ENCODE data around the gene EIF3I.

EIF3I gene

DNA sequence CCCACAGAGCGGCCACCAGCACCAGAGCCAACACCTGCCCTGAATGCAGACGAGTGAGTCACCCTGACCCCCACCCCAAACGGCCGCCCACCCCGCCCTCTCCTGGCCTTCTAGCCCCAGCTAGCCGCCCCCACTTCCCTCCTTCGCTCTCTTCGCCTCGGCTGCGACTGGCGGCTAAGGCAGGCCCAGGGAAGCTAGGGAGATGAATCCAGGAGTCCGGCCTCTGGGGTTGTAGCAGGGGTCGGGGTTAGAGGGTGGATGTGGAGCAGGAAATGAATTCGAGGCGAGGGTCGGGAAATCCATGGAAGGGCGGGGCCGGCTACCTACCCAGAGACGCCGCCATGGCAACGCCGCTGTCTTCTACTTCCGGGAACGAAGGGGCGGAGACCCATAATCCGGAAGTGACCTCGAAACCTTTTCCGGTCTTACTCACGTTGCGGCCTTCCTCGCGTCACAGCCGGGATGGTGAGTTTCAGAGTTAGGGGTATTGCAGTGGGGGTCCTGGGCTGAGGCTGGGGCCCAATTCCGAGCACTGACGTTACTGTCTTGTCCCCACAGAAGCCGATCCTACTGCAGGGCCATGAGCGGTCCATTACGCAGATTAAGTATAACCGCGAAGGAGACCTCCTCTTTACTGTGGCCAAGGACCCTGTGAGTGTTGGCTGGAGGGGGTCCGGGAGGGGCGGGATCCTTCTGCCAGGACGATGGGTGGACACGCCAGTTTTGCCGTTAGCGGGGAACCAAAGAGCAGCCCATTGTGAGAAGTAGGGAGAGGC lies at the start of gene EIF3I, which contains the start of gene TMEM234:
EIF3I (plus strand) TSS at position 428 of the 776 bp plus-strand sequence; CDS start at position 463, 35 bp downstream.
TMEM234 (minus strand) TSS at position 374 of the 776 bp plus-strand sequence; CDS start at position 343, 31 bp downstream.
- DNase-seq, result peak; percentile 95

- DNase-seq, result no peak
These were observed 49.5 kb upstream of the EIF3I start for GRCh38 chr1:32172621-32173245.

- no peak for DNase-seq
These were observed 43.6 kb upstream of the EIF3I start for GRCh38 chr1:32178380-32179192.

- DNase-seq, result no peak
These were observed 43.1 kb upstream of the EIF3I start for GRCh38 chr1:32179193-32179442.

GRCh38 chr1:32179443-32180185 lies 42.6 kb upstream of the EIF3I start, which contains the start of gene TXLNA:
Gene TXLNA (plus strand): TSS chr1:32179675. CDS start chr1:32180346, 671 bp downstream.
- DNase-seq, result peak; percentile 97

DNA sequence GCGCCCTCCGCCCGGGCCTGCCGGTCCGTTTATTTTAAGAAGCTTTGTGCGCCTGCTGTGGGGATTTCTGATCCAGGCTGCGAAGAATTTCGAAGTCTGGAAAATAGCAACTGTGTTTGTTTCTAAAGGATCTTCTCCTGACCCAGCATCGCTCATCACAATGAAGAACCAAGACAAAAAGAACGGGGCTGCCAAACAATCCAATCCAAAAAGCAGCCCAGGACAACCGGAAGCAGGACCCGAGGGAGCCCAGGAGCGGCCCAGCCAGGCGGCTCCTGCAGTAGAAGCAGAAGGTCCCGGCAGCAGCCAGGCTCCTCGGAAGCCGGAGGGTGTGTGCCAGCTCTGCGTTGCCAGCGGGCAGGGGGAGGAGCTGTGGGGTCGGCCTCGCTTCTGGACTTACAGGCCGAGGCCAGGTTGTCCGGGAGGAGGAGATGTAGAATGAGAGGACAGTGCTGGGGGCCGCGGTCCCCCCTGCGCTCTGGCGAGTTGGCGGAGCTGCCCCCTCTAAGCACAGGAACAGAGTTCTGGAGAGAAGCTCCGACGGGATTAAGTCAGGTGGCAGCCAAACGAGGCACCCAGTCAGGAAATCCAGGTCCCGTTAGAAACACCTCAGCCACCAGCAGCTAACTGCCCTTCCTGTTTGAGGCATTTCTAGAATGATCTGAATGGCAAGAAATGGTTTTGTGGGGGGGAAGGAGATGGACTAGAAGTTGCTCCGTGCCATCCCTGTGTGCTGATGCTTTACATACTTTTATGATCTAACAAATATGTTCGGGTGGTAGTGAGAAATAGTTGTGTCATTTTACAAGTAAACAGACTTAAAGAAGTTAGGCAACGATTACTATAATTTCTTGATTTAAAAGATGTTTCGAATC lies 41.8 kb upstream of the EIF3I start:
- DNase-seq, result peak; percentile 73

DNA sequence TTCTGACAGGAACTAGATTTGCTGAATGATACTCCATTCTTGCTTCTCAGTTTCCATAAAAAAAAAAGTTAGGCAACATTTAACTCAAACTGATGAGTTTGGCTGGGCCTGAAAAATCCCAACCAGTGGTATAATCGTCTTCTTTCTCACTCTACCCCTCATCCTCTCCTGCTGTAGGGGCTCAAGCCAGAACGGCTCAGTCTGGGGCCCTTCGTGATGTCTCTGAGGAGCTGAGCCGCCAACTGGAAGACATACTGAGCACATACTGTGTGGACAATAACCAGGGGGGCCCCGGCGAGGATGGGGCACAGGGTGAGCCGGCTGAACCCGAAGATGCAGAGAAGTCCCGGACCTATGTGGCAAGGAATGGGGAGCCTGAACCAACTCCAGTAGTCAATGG lies 41.1 kb upstream of the EIF3I start:
- DNase-seq, result no peak

DNA sequence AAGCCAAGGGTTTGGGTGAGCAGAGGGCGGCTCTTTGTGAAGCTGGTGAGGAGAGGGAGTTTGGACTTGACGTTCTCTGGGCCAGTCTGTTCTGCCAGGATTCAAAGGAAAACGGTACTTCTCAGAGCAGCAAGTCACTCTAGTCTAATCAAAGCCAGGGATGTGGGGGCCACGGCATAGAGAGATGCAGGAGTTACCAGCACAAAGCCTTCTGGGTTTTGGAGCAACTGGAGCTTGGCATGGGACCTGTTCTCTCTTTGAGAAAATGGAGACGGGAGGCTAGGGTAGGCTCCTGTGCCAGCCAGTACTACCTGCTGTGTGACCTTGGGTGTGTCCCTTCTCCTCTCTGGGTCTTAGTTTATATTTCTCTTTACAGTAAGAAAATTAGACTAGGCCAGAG lies 40.6 kb upstream of the EIF3I start:
- no peak for DNase-seq

DNA sequence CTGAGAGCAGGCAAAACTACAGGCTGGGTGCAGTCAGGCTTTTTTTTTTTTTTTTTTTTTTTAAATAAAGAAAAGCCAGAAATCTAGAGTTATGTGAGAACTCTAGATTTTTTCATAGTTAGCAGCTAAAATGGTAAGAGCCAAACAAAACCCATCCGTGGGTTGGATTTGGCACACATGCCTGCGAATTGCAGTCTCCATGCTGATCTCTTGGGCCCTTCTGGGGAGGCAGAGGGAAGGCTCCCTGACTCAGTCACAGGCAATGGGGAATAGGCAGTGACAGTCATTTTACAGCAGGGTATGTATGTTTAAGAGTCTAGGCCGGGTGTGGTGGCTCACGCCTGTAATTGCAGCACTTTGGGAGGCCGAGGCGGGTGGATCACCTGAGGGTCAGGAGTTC lies 40.1 kb upstream of the EIF3I start:
- no peak for DNase-seq

DNA sequence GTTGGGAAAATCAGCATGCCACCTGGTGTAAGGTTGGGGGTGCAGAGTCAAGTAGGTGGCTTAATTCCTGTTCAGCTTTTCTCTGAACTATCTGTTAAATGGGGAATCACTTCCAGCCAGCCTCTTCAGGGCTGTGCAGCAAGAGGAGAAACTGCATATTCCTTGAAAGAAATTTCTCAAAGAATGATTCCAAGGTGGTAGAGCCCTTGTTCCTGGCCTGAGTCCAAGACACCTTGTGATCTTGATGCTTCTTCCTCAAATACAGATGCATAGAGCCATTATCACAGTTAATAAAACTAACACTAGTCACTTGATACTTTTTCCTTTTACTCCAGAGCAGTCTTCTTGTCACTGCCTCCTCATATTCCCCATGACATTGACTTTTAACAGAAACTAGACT lies 37.6 kb upstream of the EIF3I start:
- no peak for DNase-seq

DNA sequence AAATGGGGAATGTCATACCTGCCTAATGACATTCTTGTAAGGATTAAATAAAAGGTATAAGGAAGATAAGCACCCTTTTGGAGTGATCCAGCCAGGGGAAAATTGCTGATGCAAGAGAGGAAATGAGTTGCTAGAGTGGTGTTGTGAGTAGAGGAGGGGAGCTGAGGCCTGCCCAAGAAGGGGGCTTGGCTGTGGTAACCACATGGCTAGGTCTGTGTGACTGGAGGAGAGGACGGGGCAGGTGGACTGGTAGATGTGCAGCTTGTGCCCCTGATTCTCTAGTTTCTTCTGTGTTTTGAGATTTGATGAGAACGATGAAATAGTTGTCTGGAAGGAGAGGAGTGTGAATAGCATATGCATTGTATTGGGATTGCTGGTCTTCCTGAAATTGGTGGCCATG lies 36.1 kb upstream of the EIF3I start:
- DNase-seq, result no peak

DNA sequence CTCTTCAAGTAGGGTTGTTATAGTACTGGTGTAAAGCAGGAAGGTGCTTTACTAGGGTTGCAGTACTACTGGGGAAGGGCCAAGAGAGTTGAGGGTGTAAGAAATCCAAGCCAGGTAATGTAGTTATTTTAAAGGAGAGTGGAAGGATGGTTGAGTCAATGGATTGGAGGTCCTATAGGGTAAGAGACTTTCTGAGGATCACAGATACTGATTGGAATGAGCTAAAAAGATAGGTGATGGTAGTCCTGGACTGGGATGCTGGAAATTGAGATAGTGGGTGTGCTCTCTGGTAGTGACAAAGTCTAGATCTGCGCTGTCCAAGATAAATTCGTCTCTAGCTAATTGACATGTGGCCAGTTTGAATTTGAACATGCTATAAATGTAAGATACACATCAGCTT lies 35.7 kb upstream of the EIF3I start:
- no peak for DNase-seq

DNA sequence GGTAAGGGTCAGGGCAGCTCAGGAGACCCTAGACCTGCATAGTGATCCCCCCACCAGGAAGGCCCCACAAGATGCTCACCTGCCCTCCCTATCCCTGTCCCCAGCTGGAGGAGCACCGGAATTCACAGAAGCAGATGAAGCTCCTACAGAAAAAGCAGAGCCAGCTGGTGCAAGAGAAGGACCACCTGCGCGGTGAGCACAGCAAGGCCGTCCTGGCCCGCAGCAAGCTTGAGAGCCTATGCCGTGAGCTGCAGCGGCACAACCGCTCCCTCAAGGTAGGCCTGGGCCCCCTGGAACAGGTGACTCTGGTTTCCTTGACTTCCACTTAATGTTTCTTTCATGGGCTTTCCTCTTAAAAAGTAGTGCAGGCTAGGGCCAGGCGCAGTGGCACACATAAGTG lies 34.4 kb upstream of the EIF3I start:
- DNase-seq, result no peak

DNA sequence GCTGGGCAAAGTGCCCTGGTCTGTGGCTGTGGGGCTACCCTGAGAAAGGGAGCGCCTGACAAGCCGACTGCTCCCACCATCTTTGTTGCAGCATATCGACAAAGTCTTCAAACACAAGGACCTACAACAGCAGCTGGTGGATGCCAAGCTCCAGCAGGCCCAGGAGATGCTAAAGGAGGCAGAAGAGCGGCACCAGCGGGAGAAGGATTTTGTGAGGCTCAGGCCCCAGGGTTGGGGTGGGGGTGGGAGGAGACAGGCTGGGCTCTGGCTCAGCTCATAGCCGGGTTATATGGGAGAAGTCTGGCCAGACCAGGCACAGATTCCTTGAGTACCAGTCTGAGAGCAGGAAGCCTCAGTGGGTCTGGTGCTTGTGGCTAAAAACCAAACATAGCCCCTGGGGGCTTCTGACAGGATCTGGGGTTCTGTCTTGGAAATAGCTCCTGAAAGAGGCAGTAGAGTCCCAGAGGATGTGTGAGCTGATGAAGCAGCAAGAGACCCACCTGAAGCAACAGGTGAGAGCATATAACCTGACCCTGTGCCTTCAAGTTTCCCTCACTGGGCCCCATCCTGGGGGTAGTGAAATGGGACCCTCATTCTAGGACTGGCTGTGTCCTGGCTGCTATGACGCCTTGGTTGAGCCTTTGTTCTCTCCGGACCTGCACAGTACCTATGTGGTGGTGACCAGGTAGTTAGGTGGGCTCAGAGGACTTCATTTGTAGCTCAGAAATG lies 29.8 kb upstream of the EIF3I start:
- DNase-seq, result no peak

DNA sequence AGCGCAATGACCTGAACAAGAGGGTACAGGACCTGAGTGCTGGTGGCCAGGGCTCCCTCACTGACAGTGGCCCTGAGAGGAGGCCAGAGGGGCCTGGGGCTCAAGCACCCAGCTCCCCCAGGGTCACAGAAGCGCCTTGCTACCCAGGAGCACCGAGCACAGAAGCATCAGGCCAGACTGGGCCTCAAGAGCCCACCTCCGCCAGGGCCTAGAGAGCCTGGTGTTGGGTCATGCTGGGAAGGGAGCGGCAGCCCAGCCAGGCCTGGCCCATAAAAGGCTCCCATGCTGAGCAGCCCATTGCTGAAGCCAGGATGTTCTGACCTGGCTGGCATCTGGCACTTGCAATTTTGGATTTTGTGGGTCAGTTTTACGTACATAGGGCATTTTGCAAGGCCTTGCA lies 27.2 kb upstream of the EIF3I start:
- DNase-seq, result no peak

DNA sequence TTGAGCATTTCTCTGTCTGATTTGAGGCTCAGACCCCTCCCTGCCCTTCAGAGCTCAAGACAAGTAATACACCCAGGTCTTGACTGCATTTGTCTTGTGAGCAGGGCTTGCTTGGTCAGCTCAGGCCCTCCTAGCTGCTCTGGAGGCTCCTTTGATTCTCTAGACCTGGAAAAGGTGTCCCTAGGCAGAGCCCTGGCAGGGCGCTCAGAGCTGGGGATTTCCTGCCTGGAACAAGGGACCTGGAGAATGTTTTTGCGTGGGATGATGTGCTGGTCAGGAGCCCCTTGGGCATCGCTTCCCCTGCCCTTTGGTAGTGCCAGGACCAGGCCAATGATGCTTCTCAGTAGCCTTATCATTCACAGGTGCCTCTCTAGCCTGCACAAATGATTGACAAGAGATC lies 26.7 kb upstream of the EIF3I start:
- no peak for DNase-seq

DNA sequence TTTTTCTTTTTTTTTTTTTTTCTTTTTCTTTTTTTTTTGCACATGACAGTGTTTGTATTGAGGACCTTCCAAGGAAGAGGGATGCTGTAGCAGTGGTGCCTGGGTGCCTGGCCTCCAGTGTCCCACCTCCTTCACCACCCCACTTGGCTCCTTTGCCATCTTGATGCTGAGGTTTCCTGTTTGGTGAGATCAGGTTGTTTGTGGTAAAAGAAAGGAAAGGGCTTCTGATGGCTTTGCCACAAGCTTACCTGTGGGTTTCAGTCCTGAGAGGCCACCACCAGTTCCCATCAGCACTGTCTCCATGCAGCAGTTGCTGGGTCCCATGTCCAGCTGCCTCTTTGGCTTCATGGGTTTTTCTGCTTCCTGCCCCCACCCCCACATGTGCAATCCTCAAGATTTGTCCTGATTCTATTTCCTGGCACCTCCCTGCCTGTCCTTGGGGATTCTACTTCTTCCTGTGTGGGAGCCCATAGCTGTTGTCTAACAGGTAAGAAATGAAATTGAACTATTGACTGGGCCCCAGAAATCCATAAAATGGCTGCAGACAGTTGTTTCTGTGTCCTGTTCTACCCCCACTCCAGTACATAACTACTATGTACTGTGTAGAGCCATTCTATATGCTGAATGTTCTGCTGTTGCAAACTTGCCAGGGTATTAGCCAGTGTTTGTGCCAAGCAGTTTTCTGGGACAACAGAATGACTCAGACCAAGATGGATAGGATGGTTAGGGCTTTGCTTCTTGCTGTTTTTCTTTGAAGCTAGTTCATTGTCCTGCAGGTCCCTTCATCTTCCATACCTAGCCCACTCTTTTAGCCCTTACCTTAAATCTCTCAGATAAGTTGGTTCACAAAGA lies 26.0 kb upstream of the EIF3I start:
- no peak for DNase-seq

GRCh38 chr1:32197074-32197473 lies 25.1 kb upstream of the EIF3I start:
- DNase-seq, result no peak

GRCh38 chr1:32197837-32198236 lies 24.4 kb upstream of the EIF3I start:
- no peak for DNase-seq
